HG02571 (cell line): ENCODE results near the gene NEDD4L.

ENCODE experiments used
- ATAC-seq: cut with Tn5 transposase; IDR thresholded peaks from one replicate; pipeline ENCODE4 v1.9.1; 2021; ENCODE audit warnings: mild to moderate bottlenecking, moderate library complexity; ENCODE audit not compliant: unreplicated experiment

NEDD4L gene

DNA sequence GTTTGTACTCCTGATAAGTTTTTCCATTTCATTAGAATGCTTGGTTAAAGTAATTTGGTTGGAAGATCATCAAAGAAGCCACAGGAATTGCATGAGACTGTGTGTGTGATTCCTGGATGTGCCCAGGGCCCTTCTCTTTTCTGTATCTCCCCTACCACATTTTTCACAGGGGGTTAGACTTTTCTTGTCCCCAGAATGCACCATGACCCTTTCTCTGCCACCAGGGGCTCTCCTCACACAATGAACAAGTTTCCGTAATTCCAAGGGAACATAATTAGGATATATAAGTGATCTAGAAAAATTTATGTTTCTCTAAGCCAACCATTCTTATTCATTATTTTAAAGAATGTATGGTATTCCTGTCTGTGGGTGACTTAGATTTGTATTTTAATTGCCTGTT is 291.8 kb downstream of the NEDD4L start:
- ATAC-seq = no peak

DNA sequence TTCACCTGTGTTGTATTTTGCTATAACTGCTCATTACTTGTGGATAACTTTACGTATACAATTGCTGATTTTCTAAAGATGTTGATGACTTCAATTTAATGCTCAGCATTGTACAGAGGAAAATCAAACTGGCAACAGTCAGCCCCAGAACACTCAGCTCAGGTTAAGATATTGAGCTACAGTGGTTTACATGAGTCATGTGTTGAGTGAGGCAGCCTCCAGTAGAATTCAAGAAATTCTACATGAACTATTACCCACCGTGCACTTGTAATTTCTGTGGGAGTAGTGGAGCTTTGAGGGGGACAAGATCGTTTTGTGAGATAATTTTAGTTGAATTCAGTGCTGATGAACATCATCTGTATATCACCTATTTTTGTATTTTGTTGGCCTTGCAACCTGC is 292.6 kb downstream of the NEDD4L start:
- ATAC-seq = no peak

DNA sequence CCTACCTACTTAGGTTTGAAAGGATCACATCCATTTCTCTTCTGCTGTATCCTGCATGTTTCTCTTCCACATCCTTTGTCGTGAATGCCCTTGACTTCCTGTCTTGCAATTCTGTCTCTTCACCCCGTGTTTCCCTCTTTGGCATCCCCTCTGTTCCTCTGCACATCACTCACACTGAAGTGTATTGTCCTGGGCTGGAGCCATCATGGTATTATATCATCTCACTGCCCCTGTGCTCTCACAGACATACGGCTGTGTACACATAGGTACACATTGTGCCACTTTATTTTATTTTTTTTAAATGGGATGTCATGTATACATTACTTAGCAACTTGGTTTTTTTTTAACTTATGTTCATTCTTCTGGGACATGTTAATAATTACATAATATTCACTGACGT is 293.3 kb downstream of the NEDD4L start:
- no peak for ATAC-seq

DNA sequence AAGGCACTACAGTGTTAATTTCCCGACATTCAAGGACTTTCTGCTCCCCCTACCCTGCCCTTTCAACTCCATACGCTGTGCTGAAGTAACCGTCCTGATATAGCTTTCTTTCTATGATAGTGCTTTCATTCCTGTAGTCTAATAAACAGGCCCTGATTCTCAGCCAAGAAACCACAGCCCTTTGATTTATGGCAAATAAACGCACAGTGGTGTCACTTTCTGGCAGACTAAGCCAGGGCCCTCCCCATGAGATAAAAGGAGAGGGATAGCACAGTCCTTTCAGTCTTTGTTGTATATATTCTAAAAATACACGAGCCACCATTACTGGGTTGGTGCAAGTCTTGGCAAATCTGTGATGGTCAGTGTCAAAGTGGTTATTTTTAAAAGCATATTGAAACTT is 293.7 kb downstream of the NEDD4L start:
- no peak for ATAC-seq

DNA sequence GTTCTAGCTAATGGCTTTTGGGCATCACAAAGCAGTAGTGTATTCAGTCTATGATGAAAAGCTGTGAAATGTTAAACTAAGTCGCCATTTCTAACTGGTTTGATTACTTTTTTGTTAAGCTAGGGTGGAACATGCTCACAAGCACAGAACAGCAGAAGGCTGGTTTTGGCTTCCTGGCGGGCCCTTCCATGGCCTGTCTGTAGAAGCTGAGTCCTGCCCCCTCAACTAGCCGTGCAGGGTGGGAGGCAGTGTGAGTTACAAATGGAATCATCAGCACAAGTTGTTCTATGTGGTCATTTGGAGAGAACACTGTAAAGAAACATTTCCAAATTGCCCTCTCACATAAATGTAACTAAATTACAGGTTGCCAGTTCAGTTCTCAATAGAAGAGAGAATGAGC is 294.1 kb downstream of the NEDD4L start:
- ATAC-seq = no peak

DNA sequence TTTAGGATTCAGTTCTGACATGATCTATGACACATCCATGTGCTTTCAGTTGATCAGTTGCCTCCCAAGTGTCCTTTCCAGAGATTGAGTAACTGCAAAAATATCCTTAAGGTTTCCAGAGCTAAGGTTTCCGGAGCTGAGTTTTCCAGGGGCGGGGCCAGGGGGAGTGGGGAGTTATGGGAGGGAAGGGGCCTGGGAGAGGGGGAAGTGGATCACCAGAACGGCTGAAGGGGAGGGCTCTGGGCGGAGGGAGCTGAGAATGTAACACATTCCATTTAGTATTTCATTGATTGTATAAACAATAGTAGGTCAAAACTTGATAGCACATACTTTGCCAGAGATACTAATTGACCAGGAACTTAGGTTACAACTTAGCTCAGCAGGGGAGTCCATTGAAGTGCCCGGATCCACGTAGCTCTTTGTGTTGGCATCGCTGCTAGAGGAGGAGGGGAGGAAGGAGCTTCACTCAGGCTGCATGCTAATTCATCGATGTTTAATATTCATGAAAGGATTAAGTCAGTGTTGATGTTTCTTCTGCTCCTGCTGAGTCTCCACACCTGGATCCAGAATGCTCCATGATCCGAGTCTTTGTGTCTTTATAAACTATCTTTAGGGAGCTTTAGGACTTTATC is 295.1 kb downstream of the NEDD4L start:
- ATAC-seq = no peak

DNA sequence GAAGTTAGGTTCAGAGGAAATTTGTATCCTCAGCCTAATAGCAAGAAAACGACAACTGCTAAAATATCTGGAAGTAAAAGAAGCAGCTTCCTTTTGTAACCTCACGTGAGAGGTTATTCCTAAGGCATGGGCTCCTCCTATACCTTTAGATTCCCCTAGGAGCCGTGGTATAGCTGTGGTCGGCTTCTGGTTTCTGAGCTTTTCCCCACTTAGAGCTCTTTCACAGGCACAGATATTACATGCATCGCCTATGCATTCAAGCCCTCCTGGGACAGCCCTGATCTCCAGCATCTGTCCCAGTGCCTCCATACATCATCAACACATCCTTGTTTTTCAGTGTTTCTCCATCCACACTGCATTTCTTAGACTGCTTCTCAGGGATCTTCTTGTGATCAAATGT is 295.9 kb downstream of the NEDD4L start:
- ATAC-seq = no peak

DNA sequence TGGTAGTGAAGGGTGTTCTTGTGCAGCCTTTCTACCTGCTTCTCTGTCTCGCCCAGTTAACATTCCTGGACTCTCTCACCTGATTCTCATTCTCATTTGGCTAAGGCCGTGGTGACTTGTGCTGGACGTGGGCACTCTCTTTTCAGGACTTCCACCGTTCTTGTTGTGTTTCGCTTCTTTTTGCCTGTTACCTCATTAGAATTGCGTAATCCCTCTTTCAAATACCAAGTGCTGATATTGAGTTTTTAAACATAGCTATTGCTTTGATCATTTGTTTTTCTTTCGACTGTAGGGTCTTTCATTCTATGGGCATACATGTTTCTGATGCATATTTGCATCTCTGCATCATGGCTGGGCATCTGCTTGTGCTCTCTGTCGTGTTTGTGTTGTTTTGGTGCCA is 297.9 kb downstream of the NEDD4L start:
- ATAC-seq = no peak

DNA sequence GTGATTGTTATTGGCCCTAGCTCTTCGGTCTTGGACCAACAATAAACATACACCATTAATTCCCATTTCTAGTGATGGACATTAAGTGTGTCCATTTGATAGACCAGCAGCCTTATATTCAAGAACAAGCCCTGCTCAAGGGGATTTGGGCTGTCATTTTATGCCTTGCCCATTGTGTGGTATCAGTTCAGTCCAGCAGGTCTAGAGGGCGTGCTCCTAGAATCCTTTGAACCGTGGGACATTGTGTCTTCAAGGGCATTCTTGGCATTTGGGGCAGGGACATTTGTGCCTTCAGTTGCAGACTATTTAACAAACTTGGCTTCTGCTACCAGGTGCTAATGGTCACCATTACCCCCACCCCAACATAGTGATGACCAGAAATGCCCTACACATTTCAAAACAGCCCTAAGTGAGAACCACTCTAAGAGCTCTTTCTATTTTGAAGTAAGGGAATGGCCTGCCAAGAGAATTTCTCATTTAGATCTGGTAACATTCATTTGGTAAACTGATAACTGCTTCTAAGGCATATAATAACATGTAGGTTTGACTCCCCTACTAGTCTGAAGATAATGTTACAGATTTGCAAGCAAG is 300.1 kb downstream of the NEDD4L start:
- ATAC-seq = no peak

DNA sequence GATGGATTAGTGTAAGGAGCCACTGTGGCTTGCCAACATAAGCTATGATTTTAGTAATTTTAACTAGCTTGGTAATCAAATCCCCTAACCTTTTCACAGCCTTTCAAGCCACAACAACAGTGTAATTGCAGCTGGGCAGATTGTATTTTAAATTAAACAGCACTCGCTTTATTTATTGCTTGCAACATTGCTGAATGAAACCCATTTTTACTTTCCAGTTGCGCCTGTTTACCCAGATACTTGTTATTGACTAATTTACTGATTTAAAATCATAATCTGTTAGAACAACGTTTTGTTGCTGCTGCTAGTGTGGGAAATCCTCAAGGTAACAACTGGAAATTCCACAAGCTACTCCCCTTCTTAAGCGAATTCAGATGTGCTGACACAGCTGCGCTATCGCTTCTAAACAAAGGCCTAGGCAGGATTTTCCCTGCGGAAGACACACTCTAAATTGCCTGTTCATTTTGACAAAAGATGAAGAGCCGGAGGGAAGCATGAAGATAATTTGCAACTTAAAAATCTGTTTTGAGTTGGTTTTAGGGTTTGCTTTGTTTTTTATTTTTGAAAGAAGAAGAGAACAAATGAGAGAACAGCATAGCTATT is 300.9 kb downstream of the NEDD4L start:
- no peak for ATAC-seq

DNA sequence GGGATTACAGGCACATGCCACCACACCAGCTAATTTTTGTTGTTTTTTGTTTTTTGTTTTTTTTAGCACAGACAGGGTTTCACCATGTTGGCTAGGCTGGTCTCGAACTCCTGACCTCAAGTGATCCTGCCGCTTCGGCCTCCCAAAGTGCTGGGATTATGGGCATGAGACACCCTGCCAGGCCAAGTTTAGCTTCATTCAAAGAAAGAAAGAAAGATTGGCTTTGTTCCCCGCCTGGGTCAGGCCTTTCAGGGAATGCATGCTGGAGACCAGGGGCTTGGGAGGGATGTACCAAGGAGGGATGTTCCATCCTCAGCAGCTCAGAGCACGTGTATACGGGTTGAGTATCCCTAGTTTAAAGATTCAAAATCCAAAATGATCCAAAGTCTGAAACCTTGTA is 301.8 kb downstream of the NEDD4L start:
- no peak for ATAC-seq

DNA sequence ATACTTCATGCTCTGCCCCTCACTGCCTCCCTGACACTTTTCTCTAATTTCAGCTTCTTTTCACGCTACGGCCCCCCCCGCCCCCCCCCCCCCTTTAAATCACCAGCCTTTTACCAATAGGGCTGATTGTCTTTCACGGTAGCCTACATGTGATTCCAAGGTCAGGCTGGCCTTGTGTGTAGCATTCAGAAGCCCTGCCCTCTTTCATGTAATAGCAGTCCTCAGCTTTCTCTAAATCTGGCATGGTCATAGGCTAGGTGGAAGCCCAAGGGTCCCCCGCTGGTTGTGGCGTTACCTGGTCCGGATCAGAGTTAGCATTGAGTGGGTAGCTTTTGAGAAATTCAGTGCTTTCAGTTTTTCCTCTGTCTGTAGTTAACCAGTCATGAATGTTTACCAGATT is 303.1 kb downstream of the NEDD4L start:
- no peak for ATAC-seq

DNA sequence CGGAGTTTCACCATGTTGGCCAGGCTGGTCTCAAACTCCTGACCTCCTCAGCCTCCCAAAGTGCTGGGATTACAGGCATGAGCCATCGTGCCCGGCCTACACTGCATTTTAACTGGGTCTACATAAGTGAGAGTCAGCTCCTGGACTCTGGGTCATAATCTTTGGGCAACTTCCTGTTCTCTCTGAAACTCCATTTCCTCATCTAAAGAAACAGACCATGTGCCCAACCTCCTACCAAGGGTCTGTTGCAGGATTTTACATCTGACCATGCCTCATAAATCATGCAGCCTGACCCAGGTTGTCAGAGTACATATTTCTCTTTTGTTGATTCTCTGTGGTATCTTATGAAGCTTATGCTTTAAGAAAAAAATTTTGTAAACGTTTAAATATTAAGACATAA is 304.5 kb downstream of the NEDD4L start:
- no peak for ATAC-seq

DNA sequence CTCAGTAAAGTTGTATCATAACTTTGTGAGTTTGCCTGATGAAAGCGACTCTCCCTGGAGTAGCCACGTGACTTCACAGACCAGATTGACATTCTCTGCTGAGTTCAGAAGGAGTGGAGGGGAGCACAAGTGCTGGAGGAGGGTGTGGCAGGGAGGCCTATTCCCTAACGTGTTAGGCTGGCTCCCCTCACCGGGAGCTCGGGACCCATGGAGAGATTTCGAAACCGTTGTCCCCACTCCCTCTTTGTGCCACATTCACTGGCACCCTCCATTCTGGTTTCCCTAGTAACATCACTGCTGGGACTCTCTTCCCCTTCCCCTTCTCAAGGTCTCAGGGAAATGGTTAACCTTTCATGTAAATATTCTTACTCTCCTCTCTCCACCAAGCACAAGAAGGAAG is 304.9 kb downstream of the NEDD4L start:
- ATAC-seq = no peak

DNA sequence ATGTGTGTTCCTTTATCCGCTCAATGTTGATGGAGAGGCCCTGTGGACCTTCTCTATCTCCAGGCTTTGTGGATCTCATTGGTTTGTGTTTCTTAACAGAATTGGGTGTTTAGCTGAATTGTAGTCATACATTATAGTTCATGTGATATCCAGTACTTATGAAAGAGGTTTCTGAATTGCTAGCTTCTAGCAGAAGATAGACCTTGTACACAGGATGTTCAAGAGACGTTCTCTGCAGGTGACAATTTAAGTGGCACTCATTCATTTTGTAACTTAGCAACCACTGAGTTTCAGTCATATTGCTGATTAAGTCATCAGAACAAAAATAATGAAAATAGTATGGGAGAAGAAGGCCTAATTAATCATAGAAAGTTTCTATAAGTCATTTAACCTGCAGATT is 305.6 kb downstream of the NEDD4L start:
- ATAC-seq = no peak

DNA sequence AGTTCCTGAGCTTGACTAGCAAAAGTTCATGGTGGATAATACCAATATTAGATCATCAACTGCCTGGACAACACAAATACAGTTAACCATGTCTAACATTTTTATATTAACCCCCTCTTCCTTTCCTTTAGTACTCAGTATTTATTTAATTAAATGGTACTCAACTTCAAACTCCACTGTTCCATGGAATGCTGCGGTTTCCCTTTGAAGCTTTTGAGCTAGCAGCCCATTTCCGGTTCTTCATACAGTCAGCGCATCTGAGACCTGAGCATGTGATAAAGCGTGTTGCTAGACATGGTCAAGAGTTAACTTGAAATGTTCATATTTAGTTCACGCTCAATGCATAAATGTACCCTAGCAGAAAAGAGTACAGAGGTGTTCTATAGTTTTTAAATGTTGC is 306.5 kb downstream of the NEDD4L start:
- no peak for ATAC-seq

DNA sequence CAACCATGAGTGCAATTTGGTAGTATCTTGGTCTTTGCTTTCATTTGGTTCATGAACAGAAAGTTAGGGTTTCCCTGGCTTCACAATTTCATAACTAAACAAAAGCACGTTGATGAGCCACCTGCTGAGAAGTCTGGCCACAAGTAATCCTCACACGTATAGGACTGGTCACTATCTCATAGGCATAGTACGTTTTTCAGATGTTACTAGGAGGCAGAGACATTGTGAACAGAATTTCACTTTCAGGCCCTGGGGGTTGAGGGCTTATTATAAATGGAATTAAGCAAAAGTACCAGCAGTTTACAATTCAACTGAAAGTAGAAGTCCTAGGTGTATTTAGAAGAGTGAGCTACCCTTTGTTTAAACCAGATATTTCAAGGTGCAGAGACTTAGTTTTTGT is 307.8 kb downstream of the NEDD4L start:
- no peak for ATAC-seq

DNA sequence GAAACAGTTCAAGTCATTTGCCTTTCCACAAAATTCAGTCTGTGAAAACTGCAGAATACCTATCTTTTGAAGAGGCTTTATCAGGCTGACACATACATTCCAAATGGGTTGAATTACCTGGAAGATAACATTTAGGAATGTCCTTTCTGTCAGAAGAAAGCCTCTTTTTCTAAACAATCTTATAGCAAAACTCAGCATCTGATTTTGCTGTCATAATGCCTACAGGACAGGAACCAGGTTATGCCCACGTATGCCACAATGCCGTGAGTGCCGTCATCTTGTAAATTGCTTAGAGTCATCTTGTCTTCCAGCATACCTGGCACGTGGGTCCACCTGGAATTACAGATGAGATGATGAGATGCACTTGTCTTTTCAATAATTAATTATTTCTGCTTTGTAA is 309.6 kb downstream of the NEDD4L start:
- no peak for ATAC-seq

DNA sequence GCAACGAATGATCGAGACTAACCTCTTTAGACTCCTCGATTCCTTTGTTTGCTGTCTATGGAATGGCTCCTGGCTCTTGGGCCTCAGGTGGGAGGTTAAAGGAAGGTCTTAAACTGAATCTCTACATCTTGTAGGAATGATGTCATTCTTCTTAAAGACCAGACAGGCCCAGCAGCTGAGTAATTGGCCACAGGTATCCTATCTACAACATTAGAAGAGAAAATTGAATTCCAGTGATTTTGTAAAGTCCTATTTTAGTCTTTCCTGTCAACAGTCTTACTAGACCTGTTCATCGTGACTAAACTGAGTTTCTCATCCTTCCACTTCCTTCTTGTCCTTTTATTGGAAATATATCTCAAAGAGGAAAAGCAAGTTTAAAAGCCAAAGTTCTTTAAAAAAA is 310.0 kb downstream of the NEDD4L start:
- no peak for ATAC-seq

DNA sequence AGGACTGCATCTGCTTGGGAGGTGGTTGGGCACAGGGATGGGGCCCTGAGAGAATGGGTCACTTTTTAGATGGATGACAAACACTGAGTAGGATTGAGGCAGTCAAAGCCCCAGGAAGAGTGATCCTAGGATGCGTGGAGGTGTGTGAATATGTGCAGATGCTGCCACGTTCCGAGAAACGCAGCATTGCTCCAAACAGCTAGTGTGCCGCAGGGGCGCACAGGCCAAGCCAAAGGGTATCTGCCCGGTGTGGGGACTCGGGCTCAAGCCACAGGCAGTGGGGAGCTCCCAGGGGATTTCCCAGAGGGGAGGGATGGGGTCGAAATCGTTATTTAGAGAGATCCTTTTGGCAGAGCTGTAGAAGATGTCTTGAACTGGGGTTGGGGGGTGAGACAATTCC is 310.8 kb downstream of the NEDD4L start:
- no peak for ATAC-seq

DNA sequence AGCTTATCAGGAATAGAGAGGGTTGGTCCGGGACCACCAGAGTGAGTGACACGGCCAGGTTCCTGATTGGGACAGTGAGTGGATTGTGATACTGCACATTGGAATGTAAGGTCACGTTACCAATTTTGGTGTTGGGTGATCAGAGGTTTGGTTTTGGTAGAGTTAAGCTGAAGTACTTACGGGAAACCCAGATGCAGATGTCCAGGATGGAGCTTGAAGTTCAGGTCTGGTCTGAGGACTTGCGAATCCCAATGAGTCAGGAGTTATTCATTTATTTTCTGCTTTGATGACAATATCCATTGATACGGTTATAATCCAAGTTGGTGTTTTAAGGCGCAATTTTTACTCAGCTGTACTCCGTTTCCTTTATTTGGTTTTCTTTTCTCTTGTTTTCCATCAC is 311.2 kb downstream of the NEDD4L start:
- no peak for ATAC-seq

DNA sequence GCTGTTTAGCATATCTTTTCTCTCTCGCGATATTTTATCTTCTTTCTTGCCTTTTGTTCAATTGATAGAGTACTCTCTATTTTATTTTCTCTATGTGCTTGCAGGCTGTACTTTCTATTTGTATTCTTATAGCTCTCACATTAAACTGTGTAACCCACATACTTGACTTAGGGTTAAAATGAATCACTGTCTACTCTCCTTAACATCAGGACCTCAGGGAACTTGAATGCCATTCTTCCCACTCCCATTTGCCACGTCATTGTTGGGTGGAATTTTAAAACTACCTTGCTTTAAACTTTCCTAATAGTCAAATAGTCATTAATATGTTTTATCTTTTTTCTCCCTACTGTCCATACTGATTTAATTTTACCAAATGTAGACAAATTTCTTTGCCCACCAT is 315.2 kb downstream of the NEDD4L start:
- no peak for ATAC-seq

DNA sequence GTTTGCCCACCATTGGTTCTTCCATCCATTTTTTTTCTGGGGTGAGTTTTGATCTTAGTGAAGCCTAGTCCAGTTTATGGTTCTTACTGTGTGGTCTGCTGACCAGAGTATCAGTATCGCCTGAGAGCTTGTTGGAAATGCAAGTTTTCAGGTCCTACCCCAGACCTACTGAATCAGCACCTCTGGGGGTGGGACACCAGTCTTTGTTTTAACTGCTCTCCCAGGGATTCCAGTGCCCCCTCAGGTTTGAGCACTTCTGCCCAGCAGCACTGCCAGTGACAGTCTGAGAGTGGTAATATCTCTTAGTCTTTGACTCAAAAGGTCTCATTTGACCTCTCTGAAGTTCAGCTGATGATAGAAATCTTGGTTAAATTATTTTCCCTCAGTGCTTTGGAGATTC is 315.6 kb downstream of the NEDD4L start:
- no peak for ATAC-seq
